Suprapubic skin (tissue), 3 donors: ENCODE measurements around the gene NTN1.

Experiments
- EP300 ChIP-seq: sonication (generic); formaldehyde crosslinking; IDR thresholded peaks from one replicate; pipeline ENCODE4 v1.6.1; 2017; ENCODE audit warnings: antibody characterized with exemption
- POLR2A ChIP-seq, 2 donors: fragments of 450-650 bp; IDR thresholded peaks; one replicate each; pipeline ENCODE4 v1.6.1; 2017; ENCODE audit warnings: antibody characterized with exemption in 2 of 2, mild to moderate bottlenecking in 2 of 2, moderate library complexity in 2 of 2
- TF ChIP-seq, protein P1 (sequence below), 2 donors: fragments of 200-600 bp in 1 of 2; fragments of 450-650 bp in 1 of 2; sonication (generic) in 1 of 2; IDR thresholded peaks; one replicate each; pipeline ENCODE4 v1.5.1; 2016 to 2019; ENCODE audit warnings: antibody characterized with exemption in 2 of 2, mild to moderate bottlenecking in 1 of 2, moderate library complexity in 1 of 2

DNA sequence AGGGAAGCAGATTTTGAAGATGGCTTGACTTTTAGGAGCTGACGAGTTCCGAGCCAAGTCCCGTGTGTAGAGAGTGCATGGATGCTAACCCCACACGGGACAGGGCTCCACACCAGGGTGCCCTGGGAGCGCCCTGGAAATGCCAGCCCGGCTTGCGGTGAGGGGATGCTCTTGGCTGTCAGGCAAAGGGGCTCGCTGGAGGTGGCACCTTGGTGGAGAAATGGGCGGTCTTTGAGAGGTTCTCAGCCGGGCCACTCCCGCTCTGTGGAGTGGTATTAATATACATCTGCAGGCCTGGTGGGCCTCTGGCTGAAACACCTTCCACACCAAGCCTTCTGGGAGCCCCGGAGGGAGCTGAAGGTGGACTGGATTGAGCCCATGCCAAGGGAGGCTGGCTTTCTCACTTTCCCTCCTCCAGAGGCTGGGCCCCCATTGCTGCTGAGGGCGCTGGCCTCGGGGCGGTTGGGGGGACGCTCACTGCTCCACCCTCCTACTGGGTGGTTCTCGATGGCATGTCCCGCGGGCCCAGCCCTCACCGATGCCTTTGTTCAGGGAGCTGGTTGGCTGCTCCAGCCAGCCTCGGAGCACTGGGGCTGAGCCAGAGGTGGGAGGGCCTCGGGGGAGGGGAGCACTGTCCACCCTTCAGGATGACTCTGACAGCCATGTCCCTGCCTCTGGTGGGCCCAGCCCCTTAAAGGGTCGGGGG is 210.3 kb downstream of the NTN1 start:
- TF ChIP-seq, protein P1, sequence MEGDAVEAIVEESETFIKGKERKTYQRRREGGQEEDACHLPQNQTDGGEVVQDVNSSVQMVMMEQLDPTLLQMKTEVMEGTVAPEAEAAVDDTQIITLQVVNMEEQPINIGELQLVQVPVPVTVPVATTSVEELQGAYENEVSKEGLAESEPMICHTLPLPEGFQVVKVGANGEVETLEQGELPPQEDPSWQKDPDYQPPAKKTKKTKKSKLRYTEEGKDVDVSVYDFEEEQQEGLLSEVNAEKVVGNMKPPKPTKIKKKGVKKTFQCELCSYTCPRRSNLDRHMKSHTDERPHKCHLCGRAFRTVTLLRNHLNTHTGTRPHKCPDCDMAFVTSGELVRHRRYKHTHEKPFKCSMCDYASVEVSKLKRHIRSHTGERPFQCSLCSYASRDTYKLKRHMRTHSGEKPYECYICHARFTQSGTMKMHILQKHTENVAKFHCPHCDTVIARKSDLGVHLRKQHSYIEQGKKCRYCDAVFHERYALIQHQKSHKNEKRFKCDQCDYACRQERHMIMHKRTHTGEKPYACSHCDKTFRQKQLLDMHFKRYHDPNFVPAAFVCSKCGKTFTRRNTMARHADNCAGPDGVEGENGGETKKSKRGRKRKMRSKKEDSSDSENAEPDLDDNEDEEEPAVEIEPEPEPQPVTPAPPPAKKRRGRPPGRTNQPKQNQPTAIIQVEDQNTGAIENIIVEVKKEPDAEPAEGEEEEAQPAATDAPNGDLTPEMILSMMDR (IDR thresholded peaks at IDR 0.05): no peak
- TF ChIP-seq EP300 (no peak), POLR2A (IDR thresholded peaks at IDR 0.05) (no peak)
